ENCODE results near the gene SMAD2.

SMAD2 gene

DNA sequence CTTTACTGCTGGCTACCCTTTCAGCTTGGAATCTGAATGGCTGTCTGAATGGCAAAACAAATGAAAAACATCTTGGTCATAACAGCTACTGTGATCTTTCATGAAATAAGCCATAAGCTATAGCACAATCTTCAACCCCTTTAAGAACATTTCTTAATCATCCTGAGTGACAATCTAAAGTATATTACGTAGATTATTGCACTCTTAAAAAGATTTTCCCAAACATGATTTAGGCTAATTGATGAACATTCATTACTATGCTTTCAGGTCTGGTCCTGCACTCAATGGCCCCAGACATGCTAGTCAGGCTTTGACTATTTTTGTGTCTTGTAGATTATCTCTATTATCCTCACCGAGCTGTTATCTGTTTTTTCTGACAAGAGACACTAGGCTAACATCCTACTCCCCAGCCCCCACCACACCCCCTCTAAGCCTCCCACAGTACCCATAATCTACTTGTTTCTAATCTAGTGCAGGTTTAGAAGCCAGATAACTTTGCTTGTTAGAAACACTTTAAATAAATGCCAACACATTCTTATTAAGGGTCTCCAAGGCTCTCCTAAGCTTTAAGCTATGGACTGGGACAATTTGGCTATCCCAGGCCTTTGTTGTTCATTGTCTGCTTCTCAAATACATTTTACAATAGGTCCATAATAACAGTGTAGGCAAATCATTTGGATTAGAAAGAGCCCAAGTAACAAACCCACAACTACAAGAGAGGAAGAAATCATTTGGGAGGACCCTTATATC is 4.2 kb downstream of the SMAD2 start:
- no peak for DNase-seq (ENCODE audit: low read depth in 2 of 2)
- TF ChIP-seq, protein P1, sequence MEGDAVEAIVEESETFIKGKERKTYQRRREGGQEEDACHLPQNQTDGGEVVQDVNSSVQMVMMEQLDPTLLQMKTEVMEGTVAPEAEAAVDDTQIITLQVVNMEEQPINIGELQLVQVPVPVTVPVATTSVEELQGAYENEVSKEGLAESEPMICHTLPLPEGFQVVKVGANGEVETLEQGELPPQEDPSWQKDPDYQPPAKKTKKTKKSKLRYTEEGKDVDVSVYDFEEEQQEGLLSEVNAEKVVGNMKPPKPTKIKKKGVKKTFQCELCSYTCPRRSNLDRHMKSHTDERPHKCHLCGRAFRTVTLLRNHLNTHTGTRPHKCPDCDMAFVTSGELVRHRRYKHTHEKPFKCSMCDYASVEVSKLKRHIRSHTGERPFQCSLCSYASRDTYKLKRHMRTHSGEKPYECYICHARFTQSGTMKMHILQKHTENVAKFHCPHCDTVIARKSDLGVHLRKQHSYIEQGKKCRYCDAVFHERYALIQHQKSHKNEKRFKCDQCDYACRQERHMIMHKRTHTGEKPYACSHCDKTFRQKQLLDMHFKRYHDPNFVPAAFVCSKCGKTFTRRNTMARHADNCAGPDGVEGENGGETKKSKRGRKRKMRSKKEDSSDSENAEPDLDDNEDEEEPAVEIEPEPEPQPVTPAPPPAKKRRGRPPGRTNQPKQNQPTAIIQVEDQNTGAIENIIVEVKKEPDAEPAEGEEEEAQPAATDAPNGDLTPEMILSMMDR (IDR thresholded peaks at IDR 0.05; ENCODE audit: low read depth, low read length): no peak
- H3K4me3 ChIP-seq (replicated peaks in 1 of 2; ENCODE audit: low read depth in 2 of 2, low read length in 2 of 2): no peak overlapping the region

DNA sequence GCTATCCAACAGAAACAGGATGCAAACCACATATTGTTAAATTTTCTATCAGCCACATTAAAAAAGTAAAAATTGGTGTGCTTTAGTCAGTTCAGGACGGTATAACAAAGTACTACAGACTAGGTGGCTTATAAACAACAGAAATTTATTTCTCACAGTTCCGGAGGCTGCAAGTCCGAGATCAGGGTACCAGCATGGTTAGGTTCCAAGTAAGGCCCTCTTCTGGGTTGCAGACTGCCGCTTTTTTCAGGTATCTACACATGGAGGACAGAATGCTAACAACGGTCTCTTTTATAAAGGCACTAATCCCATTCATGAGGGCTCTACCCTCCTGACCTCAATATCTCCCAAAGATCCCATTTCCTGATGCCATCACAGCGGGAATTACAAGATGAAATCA is 10.5 kb downstream of the SMAD2 start:
- no peak overlapping the region for H3K4me3 ChIP-seq (replicated peaks in 1 of 2; ENCODE audit: low read depth in 2 of 2, low read length in 2 of 2)
- TF ChIP-seq, protein P1 (IDR thresholded peaks at IDR 0.05; ENCODE audit: low read depth, low read length): no peak
- DNase-seq (ENCODE audit: low read depth in 2 of 2): no peak

DNA sequence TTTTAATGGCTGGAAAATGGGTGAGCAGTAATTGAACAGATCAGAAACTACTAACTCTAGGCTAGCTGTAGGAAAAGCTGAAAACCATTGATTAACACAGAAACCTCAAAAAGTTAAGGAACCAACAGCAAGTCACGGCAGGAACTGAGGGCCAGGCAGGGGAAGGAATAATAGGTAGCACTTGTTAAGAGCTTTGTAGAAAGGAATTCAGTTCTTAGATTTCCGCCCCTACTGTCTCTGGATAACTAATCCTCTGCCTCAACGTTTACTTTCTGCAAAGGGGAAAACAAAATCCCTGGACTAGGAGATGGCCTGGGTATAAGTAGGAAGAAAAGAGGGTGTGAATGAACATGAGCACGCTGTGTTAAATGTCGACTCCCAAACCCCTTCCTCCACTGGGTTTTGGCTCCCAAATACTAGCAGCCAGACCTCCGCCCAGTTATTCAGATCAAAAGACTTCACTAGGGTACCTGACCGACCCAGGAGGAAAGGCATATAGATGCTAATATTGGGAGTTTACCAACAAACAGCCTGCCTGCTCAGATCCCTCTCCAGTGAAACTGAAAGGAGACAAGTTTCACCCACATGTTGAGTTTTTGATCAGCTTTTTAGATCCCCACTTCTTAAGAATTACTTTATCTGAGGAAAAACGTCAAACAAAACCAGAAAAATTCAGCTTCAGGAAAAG is 12.4 kb downstream of the SMAD2 start:
- no peak for DNase-seq (ENCODE audit: low read depth in 2 of 2)
- no peak overlapping the region for H3K4me3 ChIP-seq (replicated peaks in 1 of 2; ENCODE audit: low read depth in 2 of 2, low read length in 2 of 2)
- TF ChIP-seq, protein P1 (IDR thresholded peaks at IDR 0.05; ENCODE audit: low read depth, low read length): no peak

DNA sequence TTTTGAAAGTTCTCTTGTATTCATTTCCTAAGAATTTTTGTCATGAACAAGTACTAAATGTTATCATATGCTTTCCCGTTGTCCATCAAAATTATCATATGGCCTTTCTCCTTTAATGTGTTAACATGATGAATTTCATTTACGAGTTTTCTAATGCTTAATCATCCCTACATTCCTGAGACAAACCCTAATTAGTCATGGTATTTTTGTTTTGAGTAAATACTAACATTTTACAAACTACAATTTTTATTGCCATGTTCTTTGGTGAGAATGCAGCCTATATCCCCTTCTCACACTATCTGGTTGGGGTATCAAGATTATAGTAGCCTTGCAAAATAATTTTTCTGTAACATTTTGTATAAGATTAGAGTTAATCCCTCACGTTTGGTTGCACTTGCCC is 14.5 kb downstream of the SMAD2 start:
- TF ChIP-seq, protein P1 (IDR thresholded peaks at IDR 0.05; ENCODE audit: low read depth, low read length): no peak
- H3K4me3 ChIP-seq (replicated peaks in 1 of 2; ENCODE audit: low read depth in 2 of 2, low read length in 2 of 2): no peak overlapping the region
- DNase-seq (ENCODE audit: low read depth in 2 of 2): no peak

GRCh38 chr18:47915229-47915628 is 15.2 kb downstream of the SMAD2 start:
- no peak for DNase-seq (ENCODE audit: low read depth in 2 of 2)
- TF ChIP-seq, protein P1 (IDR thresholded peaks at IDR 0.05; ENCODE audit: low read depth, low read length): no peak
- H3K4me3 ChIP-seq (replicated peaks in 1 of 2; ENCODE audit: low read depth in 2 of 2, low read length in 2 of 2): no peak overlapping the region

DNA sequence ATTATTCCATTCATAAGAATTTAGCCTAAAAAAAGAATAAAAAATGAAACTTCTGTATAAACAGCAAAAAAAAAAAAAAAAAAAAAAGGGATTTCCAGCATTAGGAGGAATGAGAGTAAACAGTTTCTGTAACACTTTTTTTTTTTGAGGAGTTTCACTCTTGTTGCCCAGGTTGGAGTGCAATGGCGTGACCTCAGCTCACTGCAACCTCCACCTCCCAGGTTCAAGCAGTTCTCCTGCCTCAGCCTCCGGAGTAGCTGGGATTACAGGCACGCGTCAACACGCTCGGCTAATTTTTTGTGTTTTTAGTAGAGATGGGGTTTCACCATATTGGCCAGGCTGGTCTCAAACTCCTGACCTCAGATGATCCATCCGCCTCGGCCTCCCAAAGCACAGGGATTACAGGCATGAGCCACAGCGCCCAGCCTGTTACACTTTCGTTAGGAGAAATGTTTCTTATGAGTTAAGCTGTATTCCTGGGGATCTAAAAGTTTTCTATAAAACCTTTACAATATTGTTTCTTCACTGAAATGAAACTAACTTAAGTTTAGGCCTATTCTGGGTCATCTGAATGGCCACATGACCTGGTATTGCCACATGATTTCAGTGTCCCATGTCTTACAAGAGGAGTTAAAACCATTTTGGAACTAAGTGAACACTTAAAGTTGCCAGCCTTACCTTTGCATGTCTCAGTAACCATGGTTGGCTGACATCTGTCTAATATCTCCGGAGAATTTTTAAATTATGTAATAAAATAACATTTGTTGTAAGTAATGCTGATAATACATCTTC is 17.5 kb downstream of the SMAD2 start:
- TF ChIP-seq, protein P1 (IDR thresholded peaks at IDR 0.05; ENCODE audit: low read depth, low read length): no peak

More for the DNA sequence above, 17.5 kb downstream of the SMAD2 start:
- DNase-seq (ENCODE audit: low read depth in 2 of 2): no peak
- no peak overlapping the region for H3K4me3 ChIP-seq (replicated peaks in 1 of 2; ENCODE audit: low read depth in 2 of 2, low read length in 2 of 2)

Measured in cardiac fibroblast (primary cell).